DMS 273 (cell line): Measurements from ENCODE around the gene ATP1B1.
"Not testable (repeated sequence)": the region's sequence is repeated elsewhere in the genome, so short reads cannot be mapped to it uniquely, and the experiment has no call there.

Source experiments
- DNase-seq: peaks from one replicate; lab custom pipeline; 2025; ENCODE audit not compliant: unreplicated experiment; lab: John Stamatoyannopoulos, UW

ATP1B1 gene

GRCh38 chr1:169138866-169139670 is 32.6 kb downstream of the ATP1B1 start:
- DNase-seq: no peak

DNA sequence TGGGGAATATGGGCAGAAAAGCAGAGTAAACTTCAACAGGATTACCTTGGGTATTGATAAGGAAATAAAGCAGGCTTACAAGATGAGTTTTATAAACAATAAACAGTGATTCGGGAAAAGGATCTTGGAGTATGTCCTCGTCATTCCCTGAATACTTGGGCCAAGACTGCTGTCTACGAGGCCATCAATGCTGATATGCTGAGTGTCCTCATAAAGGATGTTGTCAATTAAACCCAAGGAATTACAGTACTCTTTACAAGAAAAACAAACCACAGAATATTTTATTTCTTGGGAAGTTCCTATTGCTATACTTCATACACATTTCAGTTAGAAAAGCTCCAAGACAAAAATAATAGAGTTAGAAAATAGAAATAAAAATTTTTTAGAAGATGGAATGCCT is 34.9 kb downstream of the ATP1B1 start:
- no peak for DNase-seq

GRCh38 chr1:169142129-169142528 is 35.6 kb downstream of the ATP1B1 start:
- DNase-seq: no peak

DNA sequence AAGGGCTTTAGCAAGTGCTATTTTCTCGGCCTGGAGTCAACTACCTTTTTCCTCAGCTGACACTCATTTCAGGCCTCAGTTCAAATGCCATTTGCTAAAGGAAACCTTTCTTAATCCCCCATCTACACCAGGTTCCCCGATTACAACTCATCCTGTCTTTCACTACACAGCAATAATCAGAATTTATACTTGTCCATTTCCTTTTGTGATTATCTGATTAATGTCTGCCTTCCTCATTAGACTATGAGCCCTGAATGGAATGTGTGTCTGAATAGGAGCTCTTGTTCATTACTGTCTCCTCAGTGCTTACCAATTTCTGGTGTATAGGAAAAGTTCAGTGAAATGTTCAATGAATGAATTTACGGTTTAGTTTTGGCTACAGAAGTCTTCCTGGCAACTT is 36.9 kb downstream of the ATP1B1 start:
- DNase-seq: no peak

- no peak for DNase-seq
These were observed 37.5 kb downstream of the ATP1B1 start for GRCh38 chr1:169143984-169144383.

- DNase-seq: no peak
These were observed 38.6 kb downstream of the ATP1B1 start for GRCh38 chr1:169144941-169145626.

DNA sequence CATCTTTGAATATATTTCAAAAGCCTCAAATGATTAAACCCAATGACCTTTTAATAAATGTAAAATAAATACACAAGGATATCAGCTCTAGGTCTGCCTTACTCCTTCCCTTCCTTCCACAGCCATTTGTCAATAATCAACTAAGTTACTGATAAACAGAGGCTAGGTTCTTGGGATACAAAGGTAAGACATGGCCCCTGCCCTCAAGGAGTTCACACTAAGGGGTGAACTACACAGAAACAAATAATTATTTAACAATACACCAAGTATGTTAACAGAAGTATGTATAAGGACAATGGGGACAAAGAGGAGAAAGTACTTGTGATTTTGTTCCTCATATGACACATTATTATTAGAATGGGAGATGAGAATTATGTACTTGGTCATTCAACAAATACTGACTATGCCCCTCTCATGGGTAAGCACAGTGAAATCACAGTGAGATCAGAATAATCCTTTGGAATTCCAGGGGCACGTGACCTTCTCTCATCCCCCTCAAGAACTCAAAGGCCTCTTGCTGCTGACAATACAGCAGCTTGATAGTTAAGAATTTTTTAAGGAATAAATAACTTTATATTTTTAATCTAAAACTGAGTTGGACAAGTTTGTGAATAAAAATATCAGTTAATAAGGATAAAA is 40.2 kb downstream of the ATP1B1 start:
- no peak for DNase-seq

GRCh38 chr1:169148472-169149252 is 42.2 kb downstream of the ATP1B1 start:
- DNase-seq: no peak

- DNase-seq: no peak
These were observed 43.2 kb downstream of the ATP1B1 start for GRCh38 chr1:169149555-169150286.

DNA sequence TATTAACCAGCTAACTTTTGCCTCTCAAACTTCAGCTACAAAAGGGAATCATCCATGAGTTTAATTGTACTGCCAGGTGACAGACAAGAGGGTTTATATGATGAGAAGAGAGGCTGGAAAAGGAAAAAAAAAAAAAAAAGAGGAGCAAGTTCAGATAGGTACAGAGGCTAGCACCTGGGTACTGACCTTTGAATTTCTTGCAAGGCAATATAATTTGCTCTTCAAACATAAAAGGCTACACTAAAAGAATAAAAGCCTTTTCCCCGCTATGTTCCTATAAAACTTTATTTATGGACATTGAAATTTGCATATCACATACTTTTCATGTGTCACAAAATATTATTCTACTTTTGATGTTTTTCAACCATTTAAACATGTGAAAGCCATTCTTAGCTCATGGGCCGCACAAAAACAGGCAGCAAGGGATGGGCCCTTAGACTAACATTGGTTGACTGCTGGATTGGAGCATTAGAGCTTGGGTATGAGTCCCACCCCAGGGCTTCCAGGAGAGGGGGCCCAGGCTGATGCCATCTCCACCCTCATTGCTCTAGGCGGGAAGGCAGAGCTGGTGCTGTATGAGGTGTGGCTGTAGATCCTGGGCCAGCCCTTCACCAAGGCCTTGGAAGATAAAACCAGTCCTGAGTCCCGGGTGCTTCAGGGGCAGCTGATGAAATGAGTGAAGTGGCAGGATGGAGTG is 44.3 kb downstream of the ATP1B1 start:
- no peak for DNase-seq

DNA sequence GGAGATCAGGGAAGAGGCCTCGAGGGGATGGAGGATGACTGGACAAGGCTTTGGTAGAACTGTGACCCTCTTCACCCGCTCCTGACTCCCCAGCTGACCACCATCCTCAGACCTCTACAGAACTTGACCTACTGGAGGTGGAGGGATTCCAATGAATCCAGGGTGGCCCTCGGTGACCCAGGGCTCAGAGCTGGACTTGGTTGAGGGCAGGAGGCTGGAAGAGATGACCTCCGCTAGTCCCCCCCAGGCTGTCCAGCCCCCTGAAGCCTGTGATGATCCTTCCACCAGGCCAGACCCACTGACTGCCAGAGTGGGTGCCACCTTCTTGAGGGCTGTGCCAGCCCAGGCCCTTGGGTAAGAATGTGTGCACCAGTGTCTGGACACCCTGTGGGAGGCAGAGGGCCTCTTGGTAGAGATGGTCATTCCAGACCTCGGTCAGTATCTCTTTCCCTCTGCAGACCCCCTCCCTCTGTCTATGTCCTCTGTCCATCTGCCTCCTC is 44.9 kb downstream of the ATP1B1 start:
- DNase-seq: no peak

- no peak for DNase-seq
These were observed 49.2 kb downstream of the ATP1B1 start for GRCh38 chr1:169155675-169156074.

DNA sequence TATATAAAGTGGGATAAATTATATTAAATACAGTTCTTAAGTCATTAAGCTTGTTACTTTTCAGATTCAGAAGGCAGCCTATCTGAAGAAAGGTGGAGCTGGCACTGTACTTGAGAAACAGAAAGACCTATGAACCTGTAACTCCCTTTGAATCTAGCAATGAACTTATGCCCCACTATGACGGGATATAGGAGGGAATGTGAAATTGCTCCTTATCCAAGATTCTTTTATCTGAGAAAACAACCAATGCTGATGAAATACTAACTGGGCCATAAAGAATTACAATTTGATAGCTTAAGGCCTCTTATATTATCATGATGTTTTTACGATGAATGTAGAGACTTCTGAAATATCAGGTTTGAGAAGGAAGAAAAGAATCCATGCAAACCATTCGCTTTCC is 50.1 kb downstream of the ATP1B1 start:
- DNase-seq: no peak

DNA sequence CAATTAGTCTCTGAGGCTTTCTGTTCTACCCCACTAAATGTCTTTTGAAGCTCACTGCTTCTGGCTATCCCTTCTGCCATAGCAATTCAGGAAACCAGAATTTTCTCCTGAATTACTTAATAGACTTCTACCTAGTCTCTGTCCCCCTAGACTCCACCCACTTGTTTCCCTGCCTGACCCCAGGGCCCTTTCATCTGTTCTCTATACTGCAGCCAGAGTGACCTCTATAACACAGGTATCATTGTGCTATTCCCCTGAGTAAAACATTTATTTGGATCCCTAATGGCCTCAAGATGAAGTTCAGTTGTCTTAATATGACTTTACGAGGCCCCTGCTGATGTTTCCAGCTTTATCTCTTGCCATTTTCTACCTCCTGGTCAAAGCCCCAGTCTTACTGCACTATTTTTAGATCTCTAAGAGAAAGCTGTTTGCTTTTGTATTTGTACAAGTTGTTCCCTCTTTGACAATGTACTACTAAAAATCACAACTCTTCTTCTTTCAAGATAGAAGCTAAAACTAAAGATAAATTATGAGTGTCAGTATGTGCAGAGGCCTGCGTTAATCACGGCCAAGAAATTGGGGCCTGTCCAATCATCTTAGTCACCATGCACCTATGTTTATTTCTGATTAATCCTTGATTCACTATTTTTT is 54.5 kb downstream of the ATP1B1 start:
- no peak for DNase-seq

- no peak for DNase-seq
These were observed 55.2 kb downstream of the ATP1B1 start for GRCh38 chr1:169161496-169162194.

DNA sequence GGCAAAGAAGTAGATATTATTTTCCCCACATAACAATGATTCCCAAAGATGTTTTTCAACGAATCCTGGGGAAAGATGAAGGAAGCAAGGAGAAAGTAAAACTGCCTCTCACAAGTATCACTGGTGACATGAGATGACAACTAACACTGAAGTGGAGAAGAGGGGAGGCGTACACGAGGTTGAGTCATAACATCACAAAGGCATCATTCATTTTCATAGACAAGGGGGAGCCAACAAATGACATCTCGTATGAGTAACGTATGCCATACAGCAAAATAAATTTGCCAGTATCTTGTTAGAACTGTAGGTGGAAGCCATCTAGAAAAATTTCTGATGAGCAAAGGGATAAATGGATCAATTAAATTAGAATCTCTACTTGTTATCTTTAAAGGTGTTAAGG is 56.6 kb downstream of the ATP1B1 start:
- no peak for DNase-seq

DNA sequence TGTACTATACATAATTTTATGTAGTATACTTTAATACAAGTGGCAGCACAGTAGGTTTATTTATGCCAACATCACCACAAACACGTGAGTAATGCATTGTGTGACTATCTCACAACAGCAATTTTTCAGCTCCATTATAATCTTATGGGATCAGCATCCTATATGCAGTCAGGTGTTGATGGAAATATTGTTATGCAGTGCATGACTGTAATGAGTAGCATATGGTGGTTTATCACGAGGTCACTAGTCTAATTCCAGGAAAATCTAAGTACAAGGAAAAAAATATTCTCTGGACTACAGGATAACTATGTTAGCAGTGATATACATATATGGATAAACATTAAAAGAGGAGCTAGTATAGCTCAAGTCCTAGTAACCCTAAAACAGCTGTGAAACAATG is 69.0 kb downstream of the ATP1B1 start:
- DNase-seq: no peak

GRCh38 chr1:169179431-169179830 is 72.9 kb downstream of the ATP1B1 start:
- not testable (repeated sequence) for DNase-seq

- DNase-seq: no peak
These were observed 73.7 kb downstream of the ATP1B1 start for GRCh38 chr1:169180174-169180573.
